HG02763 (cell line): ENCODE measurements around the gene ECSIT.
"Not testable (repeated sequence)": the region's sequence is repeated elsewhere in the genome, so short reads cannot be mapped to it uniquely, and the experiment has no call there.

ENCODE experiments used
- ATAC-seq: cut with Tn5 transposase; IDR thresholded peaks from one replicate; pipeline ENCODE4 v1.9.1; 2021; ENCODE audit warnings: mild to moderate bottlenecking, moderate library complexity; ENCODE audit not compliant: unreplicated experiment

ECSIT gene, protein sequence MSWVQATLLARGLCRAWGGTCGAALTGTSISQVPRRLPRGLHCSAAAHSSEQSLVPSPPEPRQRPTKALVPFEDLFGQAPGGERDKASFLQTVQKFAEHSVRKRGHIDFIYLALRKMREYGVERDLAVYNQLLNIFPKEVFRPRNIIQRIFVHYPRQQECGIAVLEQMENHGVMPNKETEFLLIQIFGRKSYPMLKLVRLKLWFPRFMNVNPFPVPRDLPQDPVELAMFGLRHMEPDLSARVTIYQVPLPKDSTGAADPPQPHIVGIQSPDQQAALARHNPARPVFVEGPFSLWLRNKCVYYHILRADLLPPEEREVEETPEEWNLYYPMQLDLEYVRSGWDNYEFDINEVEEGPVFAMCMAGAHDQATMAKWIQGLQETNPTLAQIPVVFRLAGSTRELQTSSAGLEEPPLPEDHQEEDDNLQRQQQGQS

DNA sequence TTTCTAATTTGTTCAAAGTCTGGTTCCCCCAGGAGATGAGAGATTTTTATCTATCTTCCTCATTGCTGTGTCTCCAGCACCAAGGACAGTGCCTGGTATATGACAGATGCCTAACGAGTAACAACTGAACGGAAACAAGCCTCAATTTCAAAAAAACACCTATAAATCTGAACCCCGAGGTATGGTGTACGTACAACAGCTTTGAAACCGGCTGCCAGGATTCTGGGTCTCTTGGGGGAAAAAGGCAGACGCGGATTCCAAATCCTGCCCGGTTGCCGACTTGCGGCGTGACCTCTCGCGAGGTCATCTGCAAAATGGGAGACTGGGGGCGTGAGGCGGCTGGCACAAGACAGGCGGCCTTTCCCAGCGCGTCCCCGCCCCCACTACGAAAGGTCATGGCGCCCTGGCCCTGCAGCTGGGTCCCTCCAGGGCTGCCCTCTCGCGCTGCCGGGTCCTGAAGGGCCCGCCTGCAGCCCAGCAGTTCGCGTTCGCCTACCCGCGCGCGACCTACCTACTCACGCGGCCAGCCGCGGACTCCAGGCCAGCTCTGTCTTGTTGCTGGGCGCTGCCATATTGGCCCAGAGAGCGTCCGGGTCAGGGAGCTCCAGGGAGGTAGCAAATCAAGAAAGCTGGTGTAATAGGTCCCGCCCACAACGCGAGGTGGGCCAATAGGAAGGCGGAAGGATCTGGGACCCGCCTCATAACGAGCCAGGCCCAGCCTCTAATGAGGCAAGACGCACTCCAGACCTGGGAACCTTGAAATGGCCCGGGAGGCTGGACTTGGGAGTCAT is at the start of gene ECSIT:
Gene ECSIT, minus strand, starts transcription at position 584 of the 791 bp plus-strand sequence. CDS start 9,964 bp downstream, outside the sequence.
- peak; percentile 95 for ATAC-seq

DNA sequence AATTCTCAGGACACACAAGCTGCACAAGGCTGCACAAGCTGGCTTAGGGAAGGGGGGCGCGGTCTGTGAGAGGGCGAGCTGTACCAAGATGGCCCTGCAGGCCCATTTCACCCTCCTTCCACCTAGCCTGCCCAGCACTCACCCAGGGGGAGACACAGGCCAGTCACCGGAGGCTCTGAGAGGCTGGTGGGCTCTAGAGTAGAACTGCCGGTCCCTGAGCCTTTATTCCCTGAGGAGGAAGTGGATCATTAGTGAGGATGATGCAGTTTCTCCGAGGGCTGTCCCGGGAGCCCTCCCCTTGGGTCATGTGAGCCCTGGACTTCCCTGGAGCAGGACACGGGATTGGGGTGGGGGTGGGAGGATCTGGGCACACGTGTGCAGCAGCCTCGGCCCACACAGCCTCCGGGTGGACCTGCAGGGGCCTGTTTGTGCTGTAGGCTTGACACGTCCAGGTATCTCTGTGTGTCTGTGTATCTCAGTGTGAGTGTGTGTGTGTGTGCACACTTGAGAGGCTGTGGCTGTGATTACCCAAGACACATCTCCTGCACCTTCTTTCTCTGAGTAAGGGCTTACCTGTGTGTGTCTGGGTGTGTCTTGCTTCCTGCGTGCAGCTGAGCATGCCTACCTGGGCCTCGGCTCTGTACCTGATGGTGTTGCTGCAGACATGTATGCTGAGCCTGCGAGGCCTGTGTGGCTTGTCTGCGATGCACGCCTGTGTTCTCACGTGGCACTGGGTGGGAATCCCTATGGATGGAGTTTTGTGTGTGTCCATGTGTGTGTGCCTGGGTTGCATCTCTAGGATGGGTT is 48.7 kb upstream of the ECSIT start, which contains the start of gene ACP5:
Gene ACP5, minus strand, starts transcription at position 195 of the 807 bp plus-strand sequence. CDS start 328 bp downstream, outside the sequence.
- no peak for ATAC-seq

DNA sequence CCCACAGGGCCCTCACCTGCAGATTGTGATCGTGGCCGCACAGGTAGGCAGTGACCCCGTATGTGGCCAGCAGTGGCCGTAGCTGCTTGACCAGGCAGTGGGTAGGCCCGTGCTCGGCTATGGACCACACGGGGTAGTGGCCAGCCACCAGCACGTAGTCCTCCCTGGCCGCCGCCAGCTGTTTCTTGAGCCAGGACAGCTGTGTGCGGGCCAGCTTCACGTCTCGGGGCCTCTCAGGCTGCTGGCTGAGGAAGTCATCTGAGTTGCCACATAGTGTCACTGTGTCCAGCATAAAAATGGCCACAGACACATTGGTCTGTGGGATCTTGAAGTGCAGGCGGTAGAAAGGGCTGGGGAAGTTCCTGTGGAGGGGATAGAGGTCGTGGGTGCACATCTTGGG is 47.3 kb upstream of the ECSIT start:
- no peak for ATAC-seq

DNA sequence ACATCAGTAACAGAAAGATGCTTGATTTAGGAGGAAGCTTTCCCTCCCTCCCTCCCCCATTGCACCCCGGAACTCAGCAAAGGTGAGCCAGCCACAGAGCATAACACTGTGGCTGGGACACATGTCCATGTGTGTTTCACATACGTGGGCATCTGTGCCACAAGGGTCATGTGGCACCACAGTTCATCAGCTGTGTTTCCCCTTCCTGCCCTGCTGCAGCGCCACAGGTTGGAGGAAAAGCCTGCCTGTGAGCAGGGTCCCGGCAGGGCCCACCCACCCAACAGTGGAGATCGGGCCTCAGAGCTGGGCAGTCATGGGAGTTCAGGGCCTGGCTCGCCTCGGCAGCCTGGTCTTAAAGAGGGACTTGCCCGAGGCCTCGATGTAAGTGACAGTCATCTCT is 45.8 kb upstream of the ECSIT start:
- ATAC-seq = no peak

DNA sequence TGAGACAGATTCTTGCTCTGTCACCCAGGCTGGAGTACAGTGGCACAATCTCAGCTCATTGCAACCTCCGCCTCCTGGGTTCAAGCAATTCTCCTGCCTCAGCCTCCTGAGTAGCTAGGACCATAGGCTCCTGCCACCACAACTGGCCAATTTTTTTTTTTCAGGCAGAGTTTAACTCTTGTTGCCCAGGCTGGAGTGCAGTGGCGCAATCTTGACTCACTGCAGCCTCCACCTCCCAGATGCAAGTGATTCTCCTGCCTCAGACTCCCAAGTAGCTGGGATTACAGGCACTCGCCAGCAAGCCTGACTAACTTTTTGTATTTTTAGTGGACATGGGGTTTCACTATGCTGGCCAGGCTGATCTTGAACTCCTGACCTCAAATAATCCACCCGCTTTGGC is 44.8 kb upstream of the ECSIT start:
- not testable (repeated sequence) for ATAC-seq

GRCh38 chr19:11573354-11573753 is 44.4 kb upstream of the ECSIT start:
- ATAC-seq = not testable (repeated sequence)

DNA sequence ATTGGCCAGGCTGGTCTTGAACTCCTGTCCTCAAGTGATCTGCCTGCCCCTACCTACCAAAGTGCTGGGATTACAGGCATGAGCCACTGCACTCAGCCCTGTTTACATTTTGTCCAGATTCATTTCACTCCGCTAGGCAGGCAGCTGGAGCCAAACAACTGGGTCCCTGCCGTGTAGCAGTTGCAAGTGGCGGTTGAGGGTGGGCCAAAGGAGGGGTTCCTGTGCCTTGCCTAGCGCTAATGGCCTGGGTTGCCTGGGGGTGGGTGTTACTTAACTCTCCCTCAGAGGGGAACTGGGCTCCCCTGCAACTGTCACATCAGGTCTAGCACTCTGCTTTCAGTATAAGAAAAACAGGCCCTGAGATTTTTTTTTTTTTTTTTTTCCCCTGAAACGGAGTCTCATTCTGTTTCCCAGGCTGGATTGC is 41.1 kb upstream of the ECSIT start:
- no peak for ATAC-seq

DNA sequence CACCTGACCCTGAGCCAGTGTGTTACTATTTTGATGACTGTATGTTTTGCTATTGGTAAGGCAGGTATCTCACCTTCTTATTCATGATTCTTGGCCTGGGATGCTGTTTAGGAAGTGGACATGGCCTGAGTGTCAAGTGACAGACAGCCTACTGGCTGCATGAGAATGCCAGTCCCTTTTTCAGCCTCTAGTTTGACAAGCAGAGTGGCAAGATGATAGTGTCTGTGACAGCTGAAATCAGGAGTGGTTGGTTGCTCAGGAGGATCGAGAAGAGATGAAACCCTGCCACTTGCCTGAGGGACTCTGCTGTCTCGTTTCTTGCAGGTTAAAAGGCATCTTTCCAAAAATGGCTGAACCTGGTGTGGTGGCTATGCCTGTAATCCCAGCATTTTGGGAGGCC is 37.2 kb upstream of the ECSIT start:
- no peak for ATAC-seq

- not testable (repeated sequence) for ATAC-seq
Observed at GRCh38 chr19:11565649-11565980, 36.7 kb upstream of the ECSIT start.

GRCh38 chr19:11564082-11564807 is 35.3 kb upstream of the ECSIT start:
- ATAC-seq = not testable (repeated sequence)

- no peak for ATAC-seq
Observed at GRCh38 chr19:11563532-11563931, 34.6 kb upstream of the ECSIT start.

GRCh38 chr19:11560404-11561051 is 31.6 kb upstream of the ECSIT start:
- no peak for ATAC-seq

- peak; percentile 77 for ATAC-seq
Observed at GRCh38 chr19:11558881-11559828, 30.2 kb upstream of the ECSIT start, which contains the start of gene ELOF1. TSS of gene ELOF1 (minus strand) at chr19:11559230. CDS start at chr19:11554347, 4,883 bp downstream.

GRCh38 chr19:11556634-11557420 is 27.9 kb upstream of the ECSIT start:
- no peak for ATAC-seq

- no peak for ATAC-seq
Observed at GRCh38 chr19:11555246-11555645, 26.3 kb upstream of the ECSIT start.

- no peak for ATAC-seq
Observed at GRCh38 chr19:11554160-11554559, 25.2 kb upstream of the ECSIT start.

GRCh38 chr19:11552666-11553372 is 23.9 kb upstream of the ECSIT start:
- no peak for ATAC-seq
